ENCODE data around the gene YPEL1.
A peak's percentile ranks its signal among the peaks of the same experiment; 100 is the strongest.

Gene YPEL1

DNA sequence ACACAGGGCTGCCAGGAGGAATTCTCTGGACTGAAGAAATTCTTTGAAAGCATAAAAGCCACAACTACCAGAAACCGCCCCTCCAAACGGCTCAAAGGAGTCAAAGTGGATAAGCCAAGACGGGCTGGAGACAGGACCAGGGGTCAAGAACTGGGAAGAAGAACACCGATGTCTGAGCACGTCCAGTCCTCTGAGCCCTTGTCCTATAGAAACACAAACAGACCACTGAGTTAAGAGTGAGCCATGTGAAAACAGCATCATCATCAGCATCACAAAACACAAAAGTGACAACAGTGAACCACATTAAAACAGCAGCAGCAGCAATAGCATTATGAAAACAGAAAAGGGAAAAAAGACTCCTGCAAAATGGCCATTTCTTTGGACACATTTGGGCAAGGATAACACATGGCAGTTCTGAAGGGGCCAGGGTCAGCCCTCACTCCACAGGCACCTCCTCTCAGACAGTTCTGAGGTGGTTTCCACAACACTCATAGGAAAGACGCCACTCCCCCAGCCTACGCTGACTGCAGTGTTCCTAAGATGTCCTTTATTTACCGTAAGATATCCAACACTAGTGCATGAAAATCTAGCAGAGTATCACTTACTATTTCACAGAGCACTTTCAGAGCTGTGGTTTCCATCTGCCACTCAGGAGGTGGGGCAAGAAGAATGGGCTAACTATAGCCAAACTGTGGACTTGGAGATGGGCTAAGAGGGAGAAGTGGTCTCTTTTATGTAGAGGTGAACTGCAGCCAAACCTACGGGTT is 28.6 kb upstream of the YPEL1 start:
- H3K9ac ChIP-seq, result no peak overlapping the region
- no peak overlapping the region for H3K4me3 ChIP-seq
- H3K4me2 ChIP-seq, result peak overlapping the region; percentile 8
- H3K36me3 ChIP-seq, result peaks cover 92% of the 10 kb centered on the region
- no peaks in the 10 kb centered on the region for H3K9me3 ChIP-seq
- H3K27ac ChIP-seq, result peak overlapping the region; percentile 8; the same call in 1 of the 2 replicates
- peaks cover 52% of the 10 kb centered on the region for H3K4me1 ChIP-seq
- H4K20me1 ChIP-seq, result 0 out of 2 replicates have a peak, but pooled peaks cover 5% of the 10 kb centered on the region
- TF ChIP-seq Cebpa-rat (IDR thresholded peaks at IDR 0.05), result no peak
- H3K27me3 ChIP-seq, result no peaks in the 10 kb centered on the region

- Histone ChIP-seq H3K9me3 (no peaks in the 10 kb centered on the region), H3K4me2 (no peak overlapping the region), H3K36me3 (peaks cover 92% of the 10 kb centered on the region), H4K20me1 (0 out of 2 replicates have a peak, but pooled peaks cover 5% of the 10 kb centered on the region), H3K4me1 (peaks cover 52% of the 10 kb centered on the region), H3K27me3 (no peaks in the 10 kb centered on the region), H3K4me3 (no peak overlapping the region), H3K27ac (no peak overlapping the region), H3K9ac (no peak overlapping the region)
- no peak for TF ChIP-seq Cebpa-rat (IDR thresholded peaks at IDR 0.05)
Measured at GRCh38 chr22:21762712-21763581, 27.4 kb upstream of the YPEL1 start.

DNA sequence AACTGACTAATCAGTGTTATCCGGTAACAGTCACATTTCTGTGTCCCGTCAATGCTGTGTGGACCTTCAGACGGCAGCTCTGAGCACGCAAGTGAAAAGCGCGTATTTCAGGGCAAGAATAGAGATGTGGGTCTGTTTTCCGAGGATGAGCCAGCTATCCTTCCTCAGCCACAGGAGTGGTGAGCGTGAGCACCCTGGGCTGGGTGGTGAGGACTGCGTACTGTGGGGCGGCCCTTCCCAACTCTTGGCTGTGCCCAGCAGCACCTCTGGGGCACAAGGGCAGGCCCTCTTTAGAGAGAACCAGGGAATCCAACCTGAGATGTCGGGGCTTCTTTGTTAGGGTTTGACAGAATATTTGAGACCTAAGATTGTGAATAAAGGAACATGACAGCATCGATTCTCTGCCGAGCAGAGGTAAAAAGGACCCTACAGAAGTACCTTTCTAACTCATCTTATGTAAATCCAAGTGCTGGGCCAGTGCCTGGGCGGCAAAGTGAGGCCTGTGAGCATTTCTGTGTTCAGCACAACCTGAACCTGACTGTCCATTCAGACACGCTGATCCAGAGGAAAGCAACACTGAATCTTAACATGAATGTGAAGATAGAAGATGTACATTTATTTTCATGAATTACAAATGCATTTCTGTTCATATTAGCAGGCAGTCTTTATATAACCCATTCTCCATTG is 26.5 kb upstream of the YPEL1 start:
- H3K27ac ChIP-seq, result no peak overlapping the region
- no peaks in the 10 kb centered on the region for H3K9me3 ChIP-seq
- H4K20me1 ChIP-seq, result 0 out of 2 replicates have a peak, but pooled peaks cover 5% of the 10 kb centered on the region
- TF ChIP-seq Cebpa-rat (IDR thresholded peaks at IDR 0.05), result no peak
- no peak overlapping the region for H3K4me3 ChIP-seq
- peaks cover 50% of the 10 kb centered on the region for H3K4me1 ChIP-seq
- peaks cover 92% of the 10 kb centered on the region for H3K36me3 ChIP-seq
- H3K9ac ChIP-seq, result no peak overlapping the region
- H3K27me3 ChIP-seq, result no peaks in the 10 kb centered on the region
- no peak overlapping the region for H3K4me2 ChIP-seq

DNA sequence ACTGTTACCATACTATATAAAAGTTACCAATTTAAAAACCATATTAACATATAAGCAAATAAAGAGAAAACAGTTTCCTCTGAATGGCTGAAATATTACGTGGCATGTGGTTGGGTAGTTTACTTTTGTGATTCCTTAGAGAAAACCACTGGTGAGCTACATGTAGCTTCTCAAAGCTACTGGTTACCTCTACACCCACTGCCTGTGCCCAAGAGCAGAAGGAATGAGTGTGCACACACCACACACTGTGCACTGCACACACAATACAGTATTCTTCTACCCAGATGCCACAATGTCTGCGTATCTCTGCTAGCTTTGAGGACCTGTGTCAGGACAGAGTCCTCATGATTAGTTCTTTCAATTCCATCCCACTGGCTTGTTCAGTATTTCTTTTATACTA is 25.5 kb upstream of the YPEL1 start:
- no peak for TF ChIP-seq Cebpa-rat (IDR thresholded peaks at IDR 0.05)
- H3K36me3 ChIP-seq, result peaks cover 86% of the 10 kb centered on the region
- H3K4me3 ChIP-seq, result no peak overlapping the region
- H3K27ac ChIP-seq, result no peak overlapping the region
- no peaks in the 10 kb centered on the region for H3K27me3 ChIP-seq
- H3K4me1 ChIP-seq, result peaks cover 50% of the 10 kb centered on the region
- 0 out of 2 replicates have a peak, but pooled peaks cover 5% of the 10 kb centered on the region for H4K20me1 ChIP-seq
- no peaks in the 10 kb centered on the region for H3K9me3 ChIP-seq
- H3K4me2 ChIP-seq, result no peak overlapping the region
- H3K9ac ChIP-seq, result no peak overlapping the region

- peaks cover 82% of the 10 kb centered on the region for H3K36me3 ChIP-seq
- H4K20me1 ChIP-seq, result 0 out of 2 replicates have a peak, but pooled peaks cover 5% of the 10 kb centered on the region
- no peak overlapping the region for H3K27ac ChIP-seq
- H3K9ac ChIP-seq, result no peak overlapping the region
- H3K4me3 ChIP-seq, result no peak overlapping the region
- no peak overlapping the region for H3K4me2 ChIP-seq
- TF ChIP-seq Cebpa-rat (IDR thresholded peaks at IDR 0.05), result no peak
- H3K27me3 ChIP-seq, result no peaks in the 10 kb centered on the region
- H3K9me3 ChIP-seq, result no peaks in the 10 kb centered on the region
- peaks cover 50% of the 10 kb centered on the region for H3K4me1 ChIP-seq
Measured at GRCh38 chr22:21760640-21761039, 25.0 kb upstream of the YPEL1 start.

- Histone ChIP-seq H3K36me3 (peaks cover 73% of the 10 kb centered on the region), H3K4me2 (no peak overlapping the region), H3K27me3 (no peaks in the 10 kb centered on the region), H3K9ac (no peak overlapping the region), H3K4me3 (no peak overlapping the region), H3K27ac (no peak overlapping the region), H3K9me3 (no peaks in the 10 kb centered on the region), H3K4me1 (peaks cover 50% of the 10 kb centered on the region), H4K20me1 (0 out of 2 replicates have a peak, but pooled peaks cover 5% of the 10 kb centered on the region)
- TF ChIP-seq Cebpa-rat (IDR thresholded peaks at IDR 0.05), result no peak
Measured at GRCh38 chr22:21759646-21760376, 24.2 kb upstream of the YPEL1 start.

DNA sequence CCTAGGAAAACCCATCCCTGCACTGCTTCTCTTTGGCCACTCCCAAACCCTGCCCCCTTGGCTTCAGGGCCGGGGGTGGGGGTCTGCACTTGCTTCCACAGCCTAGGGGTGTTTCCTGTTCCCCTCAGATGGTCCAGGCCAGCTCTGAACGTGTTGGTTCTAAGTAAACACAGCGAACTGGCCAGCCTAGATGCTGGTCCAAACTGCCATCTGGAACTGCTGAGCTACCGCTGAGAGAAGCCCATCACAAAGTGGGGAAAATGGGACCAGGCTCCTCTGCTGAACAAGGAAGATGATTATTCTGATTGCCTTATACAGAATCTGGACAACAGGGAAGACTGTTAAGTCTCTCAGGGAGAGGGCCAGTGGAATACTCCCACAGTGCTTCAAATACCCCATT is 23.5 kb upstream of the YPEL1 start:
- TF ChIP-seq Cebpa-rat (IDR thresholded peaks at IDR 0.05), result no peak
- peaks cover 50% of the 10 kb centered on the region for H3K4me1 ChIP-seq
- H3K4me3 ChIP-seq, result no peak overlapping the region
- H3K27me3 ChIP-seq, result no peaks in the 10 kb centered on the region
- no peak overlapping the region for H3K27ac ChIP-seq
- peaks cover 66% of the 10 kb centered on the region for H3K36me3 ChIP-seq
- H3K9ac ChIP-seq, result no peak overlapping the region
- no peak overlapping the region for H3K4me2 ChIP-seq
- no peaks in the 10 kb centered on the region for H4K20me1 ChIP-seq
- no peaks in the 10 kb centered on the region for H3K9me3 ChIP-seq

DNA sequence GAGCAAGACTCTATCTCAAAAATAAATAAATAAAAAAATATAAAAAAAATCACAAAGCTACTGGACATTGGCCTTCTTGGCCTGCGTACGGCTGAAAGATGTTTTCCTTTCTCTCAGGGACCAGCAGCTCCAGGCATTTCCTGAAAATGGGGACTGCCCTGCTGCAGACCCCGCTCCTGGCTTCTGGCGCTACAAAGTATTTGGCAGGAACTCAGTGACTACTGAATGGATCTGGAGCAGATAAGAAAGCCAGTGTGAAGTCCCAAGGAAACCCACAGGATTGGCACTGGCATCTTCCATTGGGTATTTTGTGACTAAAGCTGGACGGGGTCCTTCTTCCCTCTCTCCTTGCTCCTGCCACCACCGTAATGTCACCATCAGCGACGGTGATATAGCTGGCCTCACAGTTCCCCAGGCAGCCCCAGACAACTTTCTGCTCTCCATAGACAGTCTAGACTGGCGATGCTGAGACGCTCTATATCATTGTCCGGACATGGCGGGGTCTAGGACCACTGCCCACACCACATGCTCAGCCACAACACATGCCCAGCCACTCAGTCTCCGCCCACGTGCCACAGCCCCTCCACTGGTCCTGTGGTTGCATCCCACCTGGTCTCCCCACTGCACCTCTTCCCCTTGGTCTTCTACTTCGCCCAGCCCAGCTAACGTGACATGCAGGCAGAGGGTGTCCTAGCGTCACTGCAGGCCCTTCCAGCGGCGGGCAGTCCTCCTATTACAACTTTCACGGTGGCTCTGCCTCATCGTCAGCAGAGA is 22.7 kb upstream of the YPEL1 start:
- H3K9ac ChIP-seq, result no peak overlapping the region
- no peaks in the 10 kb centered on the region for H4K20me1 ChIP-seq
- peaks cover 58% of the 10 kb centered on the region for H3K36me3 ChIP-seq
- no peak overlapping the region for H3K4me2 ChIP-seq
- H3K27ac ChIP-seq, result no peak overlapping the region
- TF ChIP-seq Cebpa-rat (IDR thresholded peaks at IDR 0.05), result no peak
- peaks cover 58% of the 10 kb centered on the region for H3K4me1 ChIP-seq
- H3K27me3 ChIP-seq, result no peaks in the 10 kb centered on the region
- H3K9me3 ChIP-seq, result no peaks in the 10 kb centered on the region
- H3K4me3 ChIP-seq, result no peak overlapping the region

All from BLaER1 (cell line).